IMR-90 (cell line): Measurements from ENCODE around the gene CHPF. TPM values are rescaled to one million over a fixed set of nuclear protein-coding genes. Genes with fewer than 3 reads are reported as not detected.

Source experiments
- ATAC-seq: fragments of 200-7000 bp; cut with Tn5 transposase; 2 replicates; pipeline ENCODE4 v1.9.1; 2020; ENCODE audit warnings: low read depth, mild to moderate bottlenecking, moderate library complexity
- BruUV-seq: library from RNA; stranded (reverse); fragments of 400-500 nt; replicated peaks from 2 replicates; lab custom pipeline; 2021; lab: Mats Ljungman, UMichigan
- CTCF ChIA-PET: fragments of 300-600 bp; formaldehyde crosslinking; extraction: SDS; loops from one replicate; lab custom pipeline; 2021; ENCODE audit warnings: antibody characterized with exemption; lab: Yijun Ruan, JAX
- POLR2A ChIA-PET: fragments of 300-600 bp; sonication (Branson Sonifier 250); formaldehyde crosslinking; loops from one replicate; lab custom pipeline; 2022; ENCODE audit warnings: antibody characterized with exemption; ENCODE audit not compliant: unreplicated experiment; lab: Charles Lee
- DNase-seq: peaks from one replicate; pipeline ENCODE4 v3.0.0; 2013
- H2AFZ ChIP-seq: replicated peaks from 2 replicates; pipeline ENCODE3; 2013; ENCODE audit warnings: low read length, mild to moderate bottlenecking; ENCODE audit not compliant: poor library complexity
- H2AK5ac ChIP-seq: 2 replicates; pipeline ENCODE4 v1.6.1; 2013; ENCODE audit warnings: low read depth, low read length, inconsistent platforms
- H2AK9ac ChIP-seq: replicated peaks from 2 replicates; pipeline ENCODE3; 2013; ENCODE audit warnings: mild to moderate bottlenecking, low read depth, low read length, moderate library complexity; ENCODE audit not compliant: poor library complexity
- H2BK120ac ChIP-seq: 2 replicates; pipeline ENCODE4 v1.6.1; 2013; ENCODE audit warnings: low read depth, low read length, inconsistent platforms
- H2BK15ac ChIP-seq: 3 replicates; pipeline ENCODE4 v1.6.1; 2013; ENCODE audit warnings: low read depth, low read length, inconsistent platforms
- H2BK20ac ChIP-seq: 2 replicates; pipeline ENCODE4 v1.6.1; 2013; ENCODE audit warnings: low read depth, mild to moderate bottlenecking, inconsistent platforms, low read length, moderate library complexity
- H2BK5ac ChIP-seq: 2 replicates; pipeline ENCODE4 v1.6.1; 2013; ENCODE audit warnings: mild to moderate bottlenecking, low read depth, low read length, inconsistent platforms; ENCODE audit not compliant: poor library complexity, severe bottlenecking
- H3K14ac ChIP-seq: replicated peaks from 2 replicates; pipeline ENCODE4 v1.6.1; 2013; ENCODE audit warnings: low read depth, low read length, inconsistent platforms
- H3K18ac ChIP-seq: 2 replicates; pipeline ENCODE4 v1.6.1; 2013; ENCODE audit warnings: low read depth, low read length, control low read depth
- H3K23ac ChIP-seq: 2 replicates; pipeline ENCODE4 v1.6.1; 2013; ENCODE audit warnings: low read depth, low read length, inconsistent platforms
- H3K27ac ChIP-seq: 2 replicates; pipeline ENCODE4 v1.5.1; 2013; ENCODE audit warnings: mild to moderate bottlenecking, control low read depth, low read length; ENCODE audit not compliant: insufficient read depth
- H3K27me3 ChIP-seq: 2 replicates; pipeline ENCODE4 v1.6.1; 2013; ENCODE audit warnings: low read length; ENCODE audit not compliant: control insufficient read depth, insufficient read depth
- H3K36me3 ChIP-seq: 2 replicates; pipeline ENCODE4 v1.6.1; 2013; ENCODE audit warnings: low read length, mixed read lengths; ENCODE audit not compliant: control insufficient read depth, insufficient read depth
- H3K4ac ChIP-seq: 2 replicates; pipeline ENCODE4 v1.6.1; 2013; ENCODE audit warnings: low read depth, low read length, inconsistent platforms
- H3K4me1 ChIP-seq: 2 replicates; pipeline ENCODE4 v1.6.1; 2013; ENCODE audit warnings: low read length, mixed read lengths; ENCODE audit not compliant: control insufficient read depth, insufficient read depth
- H3K4me2 ChIP-seq: 2 replicates; pipeline ENCODE4 v1.6.1; 2013; ENCODE audit warnings: low read depth, mild to moderate bottlenecking, control low read depth, low read length, moderate library complexity
- H3K4me3 ChIP-seq: 2 replicates; pipeline ENCODE4 v1.5.1; 2013; ENCODE audit warnings: low read depth, mild to moderate bottlenecking, control low read depth, low read length, moderate library complexity; ENCODE audit not compliant: insufficient read depth
- H3K56ac ChIP-seq: 2 replicates; pipeline ENCODE4 v1.6.1; 2013; ENCODE audit warnings: low read length, inconsistent platforms; ENCODE audit not compliant: insufficient read depth; ENCODE audit errors: extremely low read depth
- H3K79me1 ChIP-seq, 2 experiments: 2 replicates each; pipeline ENCODE4 v1.6.1; 2013; ENCODE audit warnings: low read length in 2 of 2, inconsistent platforms in 1 of 2, low read depth in 1 of 2
- H3K9ac ChIP-seq: 2 replicates; pipeline ENCODE4 v1.6.1; 2013; ENCODE audit warnings: low read depth, low read length, control low read depth
- H3K9me1 ChIP-seq: 2 replicates; pipeline ENCODE4 v1.6.1; 2013; ENCODE audit warnings: low read length, inconsistent platforms; ENCODE audit not compliant: insufficient read depth
- H3K9me3 ChIP-seq: 2 replicates; pipeline ENCODE4 v1.6.1; 2013; ENCODE audit warnings: low read length; ENCODE audit not compliant: control insufficient read depth, insufficient read depth
- H4K20me1 ChIP-seq: 2 replicates; pipeline ENCODE4 v1.6.1; 2013; ENCODE audit warnings: low read length, inconsistent platforms; ENCODE audit not compliant: insufficient read depth
- H4K5ac ChIP-seq: 2 replicates; pipeline ENCODE4 v1.6.1; 2013; ENCODE audit warnings: mild to moderate bottlenecking, low read depth, low read length, control low read depth
- H4K8ac ChIP-seq, 2 experiments: 2 replicates each; pipeline ENCODE4 v1.6.1; 2013; ENCODE audit warnings: low read depth in 2 of 2, low read length in 2 of 2, control low read depth in 1 of 2, inconsistent platforms in 1 of 2
- H4K91ac ChIP-seq: 2 replicates; pipeline ENCODE4 v1.6.1; 2013; ENCODE audit warnings: low read depth, low read length, inconsistent platforms; ENCODE audit not compliant: insufficient read depth
- CEBPB ChIP-seq: IDR thresholded peaks from 2 replicates; pipeline ENCODE4 v1.6.1; 2012; ENCODE audit warnings: low read depth, low read length, improper control_type of control experiment
- CHD1 ChIP-seq: IDR thresholded peaks from 2 replicates; pipeline ENCODE4 v1.6.1; 2012; ENCODE audit warnings: low read depth, low read length, improper control_type of control experiment
- MAZ ChIP-seq: IDR thresholded peaks from 2 replicates; pipeline ENCODE4 v1.6.1; 2012; ENCODE audit warnings: low read depth, mild to moderate bottlenecking, low read length, improper control_type of control experiment, moderate library complexity, borderline replicate concordance
- MXI1 ChIP-seq: IDR thresholded peaks from 2 replicates; pipeline ENCODE4 v1.6.1; 2012; ENCODE audit warnings: low read depth, mild to moderate bottlenecking, low read length, moderate library complexity, borderline replicate concordance
- NFE2L2 ChIP-seq: fragments of 150-350 bp; IDR thresholded peaks from 2 replicates; pipeline ENCODE4 v1.6.1; 2016; ENCODE audit warnings: low read depth, mild to moderate bottlenecking, low read length
- POLR2A ChIP-seq: IDR thresholded peaks from 2 replicates; pipeline ENCODE4 v1.6.1; 2012; ENCODE audit warnings: mild to moderate bottlenecking, low read depth, low read length
- RAD21 ChIP-seq: IDR thresholded peaks from 2 replicates; pipeline ENCODE4 v1.6.1; 2012; ENCODE audit warnings: low read length, improper control_type of control experiment
- RCOR1 ChIP-seq: IDR thresholded peaks from 2 replicates; pipeline ENCODE4 v1.6.1; 2012; ENCODE audit warnings: mild to moderate bottlenecking, low read length, improper control_type of control experiment; ENCODE audit not compliant: insufficient replicate concordance
- RFX5 ChIP-seq: IDR thresholded peaks from 2 replicates; pipeline ENCODE4 v1.8.0; 2012; ENCODE audit warnings: low read depth, mild to moderate bottlenecking, low read length, moderate library complexity
- USF2 ChIP-seq: fragments of 150-350 bp; IDR thresholded peaks from 2 replicates; pipeline ENCODE4 v1.6.1; 2017; ENCODE audit warnings: mild to moderate bottlenecking, antibody characterized with exemption, low read length, low read depth
- WGBS, 2 experiments: methylation state at CpG; one replicate each; pipeline versions ENCODE4 v1.1.5 to v1.1.7; 2013; ENCODE audit warnings: missing lambda C conversion rate in 2 of 2; ENCODE audit not compliant: insufficient read length in 1 of 2; ENCODE audit errors: extremely low coverage in 2 of 2; 5-methylcytosine and 5-hydroxymethylcytosine counted together
- dilution Hi-C: fragments of 300-500 bp; cut with HindIII; formaldehyde crosslinking; loops from one replicate; pipeline ENCODE4 v1.14.3; 2018; ENCODE audit warnings: low sequenced_read_pairs; ENCODE audit not compliant: unreplicated experiment
- in situ Hi-C: fragments of 300-500 bp; cut with MboI; formaldehyde crosslinking; loops from 3 replicates; pipeline ENCODE4 v1.14.3; 2019; ENCODE audit warnings: low sequenced_read_pairs, inconsistent platforms, mixed read lengths
- intact Hi-C: fragments of 100-400 bp; cut with micrococcal nuclease; formaldehyde crosslinking; loops from 2 replicates; pipeline ENCODE4 v1.10.0; 2022
- polyA plus RNA-seq, 3 experiments: library from polyadenylated mRNA; depleted of rRNA; stranded (reverse); fragments of >200 nt; gene quantifications; 2 replicates each; pipeline ENCODE4 v1.2.3, GENCODE V29; 2012; ENCODE audit warnings: low replicate concordance in 1 of 3
- total RNA-seq: library from RNA; depleted of rRNA; stranded (reverse); fragments of >200 nt; gene quantifications from 2 replicates; pipeline ENCODE4 v1.2.3, GENCODE V29; 2012
- TF ChIP-seq, protein P1 (sequence below): fragments of 150-350 bp; IDR thresholded peaks from 2 replicates; pipeline ENCODE4 v1.6.1; 2016; ENCODE audit warnings: low read depth, mild to moderate bottlenecking, low read length, moderate library complexity, borderline replicate concordance

Gene CHPF
- total and polyA plus RNA-seq, 2 of the 4 experiments (the other 2 are of a cell fraction): 24.0 to 115 TPM

DNA sequence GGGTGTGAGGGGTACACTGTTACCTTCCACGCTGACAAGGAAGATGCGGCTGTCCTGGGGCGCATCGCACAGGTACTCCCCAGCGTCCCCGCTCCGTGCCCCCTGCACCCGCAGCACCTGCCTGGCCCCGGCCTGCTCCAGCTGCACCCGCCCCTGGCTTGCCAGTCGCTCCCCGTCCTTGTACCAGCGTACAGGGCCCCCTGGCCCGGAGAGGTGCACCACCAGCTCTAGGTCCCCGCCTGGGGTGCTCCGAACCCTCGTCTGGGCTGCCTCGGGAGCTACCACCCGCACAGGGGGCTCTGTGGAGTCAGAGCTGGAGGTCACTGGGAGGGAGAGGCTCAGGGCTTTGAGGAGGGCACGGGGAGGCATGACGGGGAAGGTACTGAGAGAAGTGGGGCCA, 13.7 kb upstream of the CHPF start:
- Histone ChIP-seq H2BK120ac (no peak overlapping the region), H3K4me3 (no peak overlapping the region), H4K8ac (no peak overlapping the region), H3K4me1 (peaks cover 5% of the 10 kb centered on the region; the same call in 1 of the 2 replicates), H3K79me1 (no peaks in the 10 kb centered on the region), H3K9me3 (no peaks in the 10 kb centered on the region), H3K36me3 (no peaks in the 10 kb centered on the region; the same call in 1 of the 2 replicates), H2BK5ac (no peak overlapping the region), H3K14ac (no peak overlapping the region), H2BK15ac (no peak overlapping the region), H3K9ac (no peak overlapping the region), H3K9me1 (no peaks in the 10 kb centered on the region), H3K4me2 (no peak overlapping the region), H3K27ac (no peak overlapping the region), H2AFZ (no peak overlapping the region), H3K27me3 (no peaks in the 10 kb centered on the region), H3K23ac (no peak overlapping the region), H2BK20ac (no peak overlapping the region), H2AK9ac (no peak overlapping the region), H4K91ac (no peak overlapping the region), H4K20me1 (peaks cover 3% of the 10 kb centered on the region; the same call in 1 of the 2 replicates), H3K18ac (no peak overlapping the region), H3K4ac (no peak overlapping the region), H3K56ac (no peak overlapping the region), H4K5ac (no peak overlapping the region), H2AK5ac (no peak overlapping the region)
- ATAC-seq (no peak), DNase-seq (no peak)
- no TSS peak for BruUV-seq
- TF ChIP-seq, protein P1, sequence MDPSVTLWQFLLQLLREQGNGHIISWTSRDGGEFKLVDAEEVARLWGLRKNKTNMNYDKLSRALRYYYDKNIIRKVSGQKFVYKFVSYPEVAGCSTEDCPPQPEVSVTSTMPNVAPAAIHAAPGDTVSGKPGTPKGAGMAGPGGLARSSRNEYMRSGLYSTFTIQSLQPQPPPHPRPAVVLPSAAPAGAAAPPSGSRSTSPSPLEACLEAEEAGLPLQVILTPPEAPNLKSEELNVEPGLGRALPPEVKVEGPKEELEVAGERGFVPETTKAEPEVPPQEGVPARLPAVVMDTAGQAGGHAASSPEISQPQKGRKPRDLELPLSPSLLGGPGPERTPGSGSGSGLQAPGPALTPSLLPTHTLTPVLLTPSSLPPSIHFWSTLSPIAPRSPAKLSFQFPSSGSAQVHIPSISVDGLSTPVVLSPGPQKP: no peak
- TF ChIP-seq NFE2L2 (no peak), RCOR1 (no peak), CEBPB (no peak), POLR2A (no peak), RFX5 (no peak), CHD1 (no peak), MAZ (no peak), RAD21 (no peak), USF2 (no peak), MXI1 (no peak)
- ChIA-PET CTCF (no interaction called here), POLR2A (interaction anchor here (1.1 kb wide), 1 partner anchor 14 kb away, joined by 6 read pairs; the partner anchor contains the start of gene OBSL1)
- in situ Hi-C loops (no loop called here), dilution Hi-C loops (no loop called here), intact Hi-C loops (no loop called here)
- WGBS, 2 experiments: 93% methylated on average over 10 of the region's 21 CpGs; no CpG with 5 or more reads in 1 of the 2 experiments
